Midbrain (tissue), 1 donor: Measurements from ENCODE around the gene MTM1.

Experiments used
- DNase-seq: peaks from one replicate; lab custom pipeline; 2025; lab: John Stamatoyannopoulos, UW

The MTM1 gene

DNA sequence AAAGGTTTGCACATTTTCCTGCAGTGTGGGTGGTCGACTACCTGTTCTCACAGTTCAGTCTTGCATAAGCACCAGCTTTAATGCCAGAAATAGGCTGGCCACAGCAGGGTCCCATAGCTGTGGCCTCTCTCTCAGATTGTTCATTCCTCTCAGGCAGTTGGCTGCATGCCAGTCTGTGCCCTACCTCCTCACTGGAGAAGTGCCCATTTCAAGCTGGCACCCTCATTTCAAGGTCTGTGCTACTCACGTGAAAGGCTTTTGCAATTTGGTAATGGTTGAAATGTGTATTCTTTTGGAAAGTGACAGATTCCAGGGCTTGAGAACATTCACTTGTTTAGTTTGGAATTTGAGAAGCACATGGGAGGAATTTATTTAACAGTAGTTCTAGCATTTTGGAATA lies 95.9 kb downstream of the MTM1 start:
- DNase-seq: peak; percentile 18

DNA sequence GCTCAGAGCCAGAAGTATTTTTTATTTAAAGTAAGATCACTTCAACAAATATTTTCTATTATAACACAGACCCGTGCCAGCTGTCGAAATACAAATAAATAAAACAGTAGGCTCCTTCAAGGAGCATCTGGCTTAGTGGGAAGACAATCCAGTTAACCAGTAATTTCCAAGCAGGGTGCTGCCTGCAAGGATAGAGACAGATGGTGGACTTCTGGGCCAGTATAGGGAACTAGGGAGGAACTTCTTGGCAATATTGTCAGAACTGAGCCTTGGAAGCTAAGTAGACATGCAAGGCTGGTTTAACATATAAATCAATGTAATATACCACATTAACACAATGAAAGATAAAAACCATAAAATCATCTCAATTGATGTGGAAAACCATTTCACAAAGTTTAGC lies 107.8 kb downstream of the MTM1 start:
- no peak for DNase-seq

DNA sequence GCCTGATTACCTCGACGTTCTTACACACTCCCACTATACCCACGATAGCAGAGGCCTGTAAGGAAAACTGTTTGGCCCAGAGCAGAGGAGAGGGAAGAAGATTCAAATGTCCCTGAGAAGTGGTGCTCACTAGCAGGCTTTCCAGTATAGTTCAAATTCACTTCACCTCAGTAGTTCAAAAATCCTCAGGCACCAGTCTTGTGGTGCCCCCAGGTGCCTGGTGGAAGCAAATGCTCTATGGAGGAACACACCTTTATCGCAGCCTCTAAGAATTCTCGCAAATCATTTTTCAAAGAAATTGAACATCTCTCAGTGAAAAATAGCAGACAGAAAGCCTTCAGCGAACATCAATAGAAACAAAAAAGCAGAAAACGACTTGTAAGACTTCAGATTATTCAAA lies 112.6 kb downstream of the MTM1 start:
- no peak for DNase-seq

DNA sequence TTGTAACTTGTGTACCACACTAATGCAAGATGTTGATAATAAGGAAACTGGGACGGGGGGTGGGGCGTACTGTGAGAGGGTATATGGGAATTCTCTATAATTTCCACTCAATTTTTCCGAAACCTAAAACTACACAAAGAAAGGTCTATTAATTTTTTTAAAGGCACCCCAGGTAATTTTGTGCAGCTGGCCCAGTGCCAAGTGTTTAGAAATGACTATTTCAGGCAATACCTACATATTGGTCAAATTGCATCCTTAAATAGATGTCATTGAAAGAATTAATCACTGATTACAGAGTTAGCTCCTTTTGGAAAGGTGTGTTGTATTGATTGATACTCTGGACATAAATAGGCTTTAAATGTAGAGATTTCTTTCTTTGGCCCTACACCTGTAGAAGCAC lies 114.7 kb downstream of the MTM1 start:
- DNase-seq: no peak

DNA sequence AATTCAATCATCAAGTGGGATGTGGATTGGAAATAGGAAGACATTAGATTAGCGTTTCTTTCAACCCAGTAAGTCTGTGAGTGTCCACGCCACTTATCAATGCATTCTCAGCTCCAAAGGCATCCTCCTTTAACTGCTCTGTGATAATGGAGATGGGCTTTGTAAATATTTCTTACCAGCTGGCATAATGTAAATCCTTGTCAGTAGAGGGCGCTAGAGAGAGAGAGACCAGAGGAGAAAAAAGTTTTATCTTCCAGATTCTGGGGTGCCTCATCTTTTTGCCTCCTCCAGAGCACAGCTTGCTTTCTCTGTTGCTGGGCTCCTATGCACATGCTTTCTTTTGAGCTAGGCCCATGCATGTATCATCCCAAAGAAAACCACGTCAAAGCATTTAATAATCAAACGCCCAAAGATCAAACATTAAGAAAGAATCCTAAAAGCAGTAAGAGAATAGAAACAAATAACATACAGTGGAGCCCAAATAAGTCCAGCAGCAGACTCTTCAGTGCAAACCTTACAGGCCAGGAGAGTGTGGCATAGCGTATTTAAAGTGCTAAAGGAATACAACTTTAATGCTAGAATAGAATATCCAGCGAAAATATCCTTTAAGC lies 115.2 kb downstream of the MTM1 start:
- DNase-seq: no peak

GRCh38 chrX:150688911-150689451 lies 120.6 kb downstream of the MTM1 start:
- DNase-seq: no peak

DNA sequence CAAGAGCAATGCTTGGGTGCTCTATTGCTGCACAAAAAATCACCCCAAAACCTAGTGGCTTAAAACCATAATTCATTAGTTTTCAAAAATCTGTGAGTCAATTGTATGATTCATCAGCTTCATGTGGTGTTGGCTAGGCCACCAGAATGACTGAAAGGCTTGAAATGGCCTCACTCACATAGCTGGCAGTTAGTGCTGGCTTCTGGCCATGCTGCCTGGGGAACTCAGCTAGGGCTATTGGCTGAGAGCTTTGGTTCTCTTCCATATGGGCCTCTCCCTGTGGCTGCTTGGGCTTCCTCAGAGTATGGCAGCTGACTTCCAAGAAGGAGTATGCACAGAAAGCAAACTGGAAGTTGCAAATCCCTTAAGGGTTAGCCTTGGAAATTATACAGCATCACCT lies 121.7 kb downstream of the MTM1 start:
- no peak for DNase-seq

- DNase-seq: no peak
Observed at GRCh38 chrX:150692296-150692695, 123.9 kb downstream of the MTM1 start.

GRCh38 chrX:150692831-150693724 lies 124.7 kb downstream of the MTM1 start, which contains the start of gene MTMR1:
TSS of gene MTMR1 (plus strand) at chrX:150693396. CDS start at chrX:150693531, 135 bp downstream.
- DNase-seq: no peak

- peak; percentile 7 for DNase-seq
Observed at GRCh38 chrX:150693725-150694574, 125.5 kb downstream of the MTM1 start.

GRCh38 chrX:150694738-150695410 lies 126.5 kb downstream of the MTM1 start:
- no peak for DNase-seq

DNA sequence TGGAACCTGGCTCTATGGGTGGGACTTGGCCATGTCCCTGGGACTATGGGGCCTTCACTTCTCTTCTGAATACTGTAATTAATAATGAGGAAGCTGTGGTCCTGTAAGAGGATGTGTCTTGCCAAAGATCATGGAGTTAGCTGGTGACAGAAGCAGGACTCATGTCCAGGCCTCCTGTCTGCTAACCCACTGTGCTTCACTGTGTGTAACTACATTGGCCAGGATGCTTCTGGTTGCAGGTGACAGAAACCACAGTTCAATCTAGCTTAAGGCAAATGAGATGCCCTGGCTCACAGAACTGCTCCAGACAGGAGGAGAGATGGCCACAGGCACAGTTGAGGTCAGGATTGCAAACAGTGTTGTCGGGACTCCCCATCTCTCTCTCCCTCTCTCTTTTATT lies 127.9 kb downstream of the MTM1 start:
- DNase-seq: no peak

- no peak for DNase-seq
Observed at GRCh38 chrX:150696866-150697265, 128.4 kb downstream of the MTM1 start.

DNA sequence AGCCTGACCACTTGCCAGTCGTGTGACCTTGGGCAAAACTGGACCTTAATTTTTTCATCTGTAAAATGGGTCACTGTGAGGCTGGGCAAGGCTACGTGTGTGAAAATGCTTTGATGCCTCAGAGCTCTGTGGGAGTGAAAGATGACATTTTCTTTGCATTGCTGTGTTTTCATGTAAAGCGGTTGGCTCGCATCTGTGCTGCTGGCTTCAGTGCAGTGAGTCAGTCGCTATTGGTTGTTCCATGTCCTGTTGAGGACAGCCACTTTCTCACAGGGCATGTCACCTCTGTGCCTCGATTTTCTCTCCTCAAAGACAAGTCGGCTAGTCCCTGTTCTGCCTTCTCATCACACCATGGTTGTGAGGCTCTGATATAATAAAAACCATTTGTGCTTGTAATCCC lies 129.2 kb downstream of the MTM1 start:
- no peak for DNase-seq

DNA sequence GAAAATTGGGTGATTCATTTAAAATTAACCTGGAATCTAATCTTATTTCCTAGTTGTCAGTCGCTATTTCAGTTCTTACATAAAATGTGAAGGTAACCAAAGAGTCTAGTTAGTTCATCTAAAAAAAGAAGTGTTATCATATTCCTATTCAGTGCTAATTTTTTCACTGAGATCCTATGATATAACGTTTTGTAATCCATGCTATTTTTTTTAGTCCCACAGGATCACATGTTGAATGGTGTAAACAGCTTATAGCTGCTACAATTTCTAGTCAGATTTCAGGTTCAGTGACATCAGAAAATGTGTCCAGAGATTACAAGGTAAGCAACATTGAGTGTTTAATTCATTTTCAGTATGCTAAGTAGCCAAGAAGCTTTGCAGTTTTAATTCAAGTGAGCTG lies 130.6 kb downstream of the MTM1 start:
- DNase-seq: no peak

GRCh38 chrX:150700107-150700506 lies 131.7 kb downstream of the MTM1 start:
- DNase-seq: no peak

- DNase-seq: no peak
Observed at GRCh38 chrX:150701377-150701776, 133.0 kb downstream of the MTM1 start.

DNA sequence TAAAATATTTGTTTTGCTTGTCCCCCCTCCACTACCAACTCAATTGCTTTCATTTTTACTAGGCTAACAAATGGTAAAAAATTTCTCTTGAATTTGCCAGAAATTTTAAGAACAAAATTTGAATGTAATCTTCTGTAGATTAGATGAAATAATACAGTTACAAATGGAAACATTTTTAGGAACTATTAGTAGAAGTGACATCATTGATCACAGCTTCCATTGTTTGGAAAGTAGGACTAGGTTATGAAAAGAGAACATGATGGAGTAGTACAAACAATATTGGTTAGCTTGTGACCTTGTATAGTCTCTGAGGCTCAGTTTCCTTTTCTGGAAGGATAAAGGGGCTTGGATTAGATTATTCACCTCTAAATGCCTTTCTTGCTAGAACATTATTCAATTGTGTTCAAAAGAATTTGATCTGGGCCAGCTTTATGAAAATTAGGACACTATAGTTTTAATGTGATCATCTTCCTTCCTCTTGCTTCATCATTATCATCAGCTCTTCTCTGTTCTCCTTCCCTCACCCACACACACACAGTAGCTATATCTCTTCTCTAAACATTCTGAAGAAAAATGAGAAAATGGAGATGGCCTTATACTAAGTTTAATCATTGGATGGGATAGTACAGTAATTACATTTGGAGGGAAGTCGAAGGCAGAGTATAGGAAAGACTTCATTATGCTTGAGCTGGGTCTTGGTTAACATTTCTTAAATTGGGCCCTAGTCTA lies 134.7 kb downstream of the MTM1 start:
- no peak for DNase-seq

GRCh38 chrX:150703695-150703974 lies 135.2 kb downstream of the MTM1 start:
- no peak for DNase-seq

DNA sequence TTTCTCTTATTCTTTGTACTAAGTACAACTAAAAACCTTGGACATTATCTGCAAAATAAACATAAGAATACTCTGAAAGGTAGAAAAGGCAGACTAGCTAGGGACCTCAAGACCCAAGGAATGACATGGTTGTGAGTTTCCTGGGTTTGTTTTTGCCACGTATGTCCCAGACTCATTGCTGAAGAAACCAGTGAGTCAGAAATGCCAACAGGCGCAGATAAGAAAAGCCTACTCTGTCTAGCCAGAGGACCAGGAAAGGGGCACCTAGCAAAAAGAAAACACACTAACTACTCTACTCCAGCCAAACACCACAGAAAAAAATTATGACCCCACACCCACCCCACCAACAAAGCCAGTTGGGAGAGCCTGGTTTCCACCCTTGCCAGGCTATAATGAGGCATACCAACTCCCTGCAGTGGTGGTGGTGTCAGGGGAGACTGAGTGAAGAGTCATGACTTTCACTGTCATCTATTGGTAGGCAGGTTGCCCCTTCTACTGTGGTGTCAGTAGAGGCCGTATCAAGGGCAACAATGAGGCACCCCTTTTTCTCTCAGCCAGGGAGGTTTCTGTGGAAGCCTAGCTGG lies 135.7 kb downstream of the MTM1 start:
- DNase-seq: no peak

DNA sequence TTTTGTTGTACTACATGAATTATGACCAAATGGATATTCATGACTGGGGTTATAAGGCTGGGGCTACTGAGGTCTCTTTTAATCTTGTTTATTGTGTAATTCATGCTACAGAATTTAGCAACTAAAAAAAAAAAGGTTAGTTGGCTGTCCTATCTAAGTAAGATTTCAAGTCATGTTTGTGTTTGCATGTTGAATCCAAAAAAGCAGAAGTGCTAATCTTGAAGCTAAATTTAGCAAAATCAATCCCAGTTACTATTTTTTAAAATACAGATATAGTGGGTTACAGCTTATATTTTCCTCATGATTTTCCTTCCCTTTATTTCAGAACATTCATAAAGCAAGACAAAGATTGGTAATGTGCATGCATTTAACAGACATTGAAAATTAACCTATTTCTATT lies 144.2 kb downstream of the MTM1 start:
- DNase-seq: no peak
